ENCODE results near the gene CCNG1.
"Not testable (repeated sequence)": the region's sequence is repeated elsewhere in the genome, so short reads cannot be mapped to it uniquely, and the experiment has no call there.

The CCNG1 gene

DNA sequence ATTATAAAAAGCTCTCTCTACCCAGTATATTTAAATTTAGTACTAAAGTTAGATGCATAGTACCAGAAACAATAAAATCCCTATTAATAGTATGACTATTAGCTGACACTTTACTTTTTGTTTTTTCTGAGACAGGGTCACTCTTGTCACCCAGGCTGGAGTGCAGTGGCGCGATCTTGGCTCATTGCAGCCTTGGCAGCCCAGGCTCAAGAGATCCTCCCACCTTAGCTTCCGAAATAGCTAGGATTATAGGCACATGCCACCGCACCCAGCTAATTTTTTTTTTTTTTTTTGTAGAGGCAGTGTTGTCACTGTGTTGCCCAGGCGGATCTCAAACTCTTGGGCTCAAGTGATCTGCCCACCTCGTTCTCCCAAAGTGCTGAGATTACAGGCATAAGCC is 8.0 kb downstream of the CCNG1 start:
- FAIRE-seq: no peak

DNA sequence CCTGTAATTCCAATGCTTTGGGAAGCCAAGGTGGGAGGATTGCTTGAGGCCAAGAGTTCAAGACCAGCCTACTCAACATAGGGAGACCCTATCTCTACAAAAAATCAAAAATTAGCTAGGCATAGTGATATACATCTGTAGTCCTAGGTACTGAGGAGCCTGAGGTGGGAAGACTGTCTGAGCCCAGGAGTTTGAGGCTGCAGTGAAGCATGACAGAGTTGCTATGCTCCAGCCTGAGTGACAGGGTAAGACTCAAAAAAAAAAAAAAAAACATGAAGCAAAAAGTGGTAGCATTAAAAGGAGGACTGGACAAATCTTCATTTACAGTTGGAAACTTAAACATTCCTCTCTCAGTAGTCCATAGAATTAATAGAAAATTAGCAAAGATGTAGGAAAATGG is 9.8 kb downstream of the CCNG1 start:
- FAIRE-seq: no peak

DNA sequence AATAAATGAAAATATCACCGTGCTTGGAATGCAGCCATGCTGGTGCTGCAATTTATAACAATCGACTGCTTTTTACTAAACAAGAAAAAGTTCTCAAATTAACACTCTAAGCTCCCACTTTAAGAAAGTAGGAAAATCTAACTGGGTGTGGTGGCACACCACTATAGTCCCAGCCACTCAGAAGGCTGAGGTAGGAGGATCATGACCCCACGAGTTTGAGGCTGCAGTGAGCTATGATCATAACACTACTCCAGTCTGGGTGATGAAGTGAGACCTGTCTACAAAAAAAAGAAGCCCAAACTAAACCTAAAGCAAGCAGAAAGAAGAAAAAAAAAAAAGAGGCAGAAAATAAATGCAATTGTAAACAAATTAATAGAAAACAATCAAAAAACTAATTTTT is 10.5 kb downstream of the CCNG1 start:
- no peak for FAIRE-seq

DNA sequence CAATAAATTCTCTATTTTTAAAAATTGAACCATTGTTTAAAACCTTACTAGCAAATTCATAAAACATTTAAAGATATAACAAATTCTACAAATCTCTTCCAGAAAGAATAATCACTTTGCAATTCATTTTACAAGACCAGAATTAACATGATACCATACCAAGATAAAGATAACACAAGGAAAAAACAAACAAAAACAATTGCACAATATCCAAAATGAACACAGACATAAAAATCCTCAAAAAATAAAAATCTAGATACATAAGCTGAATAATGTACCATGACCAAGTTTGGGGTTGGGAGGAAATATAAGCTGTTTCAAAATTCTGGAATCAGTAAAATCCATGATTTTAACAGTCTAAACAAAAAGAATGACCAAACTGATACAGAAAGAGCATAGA is 11.1 kb downstream of the CCNG1 start:
- peak; percentile 43 for FAIRE-seq

DNA sequence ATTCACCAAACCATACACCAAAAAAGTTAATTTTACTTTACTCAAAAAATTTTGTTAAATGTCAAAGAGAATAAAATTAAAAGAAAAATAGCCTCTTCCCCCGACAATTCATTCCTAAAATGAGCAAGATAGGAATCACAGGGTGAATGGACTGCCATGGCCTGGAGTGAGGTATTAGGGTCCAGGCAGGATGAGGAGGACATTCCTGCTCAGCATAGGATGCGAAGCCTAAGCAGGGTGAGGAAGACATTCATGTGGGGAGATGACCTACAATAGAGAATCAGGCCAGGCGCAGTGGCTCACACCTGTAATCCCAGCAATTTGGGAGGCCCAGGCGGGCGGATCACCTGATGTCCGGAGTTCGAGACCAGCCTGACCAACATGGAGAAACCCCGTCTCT is 14.1 kb downstream of the CCNG1 start:
- FAIRE-seq: no peak

DNA sequence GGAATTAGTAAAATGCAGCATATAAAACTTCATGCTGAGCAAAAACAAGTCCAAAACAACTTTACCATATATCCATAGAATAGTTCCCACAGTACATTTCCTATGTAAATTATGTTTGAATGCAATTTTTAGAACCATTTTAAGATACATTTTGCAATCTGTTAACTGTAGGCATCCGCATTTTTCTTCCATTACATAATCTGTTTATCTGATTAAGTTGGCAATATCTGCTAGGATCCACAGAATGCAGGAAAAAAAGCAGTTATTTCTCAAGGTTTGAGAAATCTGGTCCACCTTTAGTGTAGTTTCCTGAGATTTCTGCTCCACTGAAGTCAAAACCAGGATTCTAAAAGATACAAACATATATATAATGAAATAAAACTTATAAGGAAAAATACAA is 16.3 kb downstream of the CCNG1 start:
- FAIRE-seq: no peak

DNA sequence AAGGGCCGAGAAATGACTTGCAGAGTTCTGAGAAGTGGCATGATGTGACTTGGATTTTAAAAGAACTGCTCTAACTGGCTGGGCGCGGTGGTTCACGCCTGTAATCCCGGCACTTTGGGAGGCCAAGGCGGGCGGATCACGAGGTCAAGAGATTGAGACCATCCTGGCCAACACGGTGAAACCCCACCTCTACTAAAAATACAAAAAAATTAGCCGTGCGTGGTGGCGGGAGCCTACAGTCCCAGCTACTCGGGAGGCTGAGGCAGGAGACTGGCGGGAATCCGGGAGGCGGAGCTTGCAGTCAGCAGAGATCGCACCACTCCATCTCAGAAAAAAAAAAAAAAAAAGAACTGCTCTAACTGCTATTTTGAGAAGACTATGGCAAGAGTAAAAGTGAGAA is 18.0 kb downstream of the CCNG1 start:
- FAIRE-seq: not testable (repeated sequence)

DNA sequence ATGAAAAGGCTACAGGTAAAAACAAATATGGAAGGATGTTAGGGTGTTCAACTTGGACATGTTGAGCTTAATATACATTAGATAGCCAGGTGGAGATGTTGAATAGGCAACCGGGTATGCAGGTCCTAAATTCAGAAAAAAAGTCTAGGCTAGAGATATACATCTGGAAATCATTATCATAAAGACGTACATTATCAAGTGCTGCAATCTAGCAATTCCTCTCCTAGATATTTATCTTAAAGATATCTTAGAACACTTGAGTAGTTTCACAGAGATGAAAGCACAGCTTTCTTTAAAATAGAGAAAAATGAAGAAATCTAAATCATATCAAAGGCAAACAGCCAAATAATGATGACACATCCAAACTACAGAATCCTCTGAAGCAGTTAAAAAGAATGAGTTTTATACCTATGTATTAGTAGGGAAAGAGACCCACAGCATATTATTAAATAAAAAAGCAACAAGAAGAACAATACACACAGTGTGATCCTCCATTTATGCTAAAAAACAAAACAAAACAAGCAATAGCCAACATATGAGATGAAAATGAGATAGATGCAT is 18.7 kb downstream of the CCNG1 start:
- no peak for FAIRE-seq

DNA sequence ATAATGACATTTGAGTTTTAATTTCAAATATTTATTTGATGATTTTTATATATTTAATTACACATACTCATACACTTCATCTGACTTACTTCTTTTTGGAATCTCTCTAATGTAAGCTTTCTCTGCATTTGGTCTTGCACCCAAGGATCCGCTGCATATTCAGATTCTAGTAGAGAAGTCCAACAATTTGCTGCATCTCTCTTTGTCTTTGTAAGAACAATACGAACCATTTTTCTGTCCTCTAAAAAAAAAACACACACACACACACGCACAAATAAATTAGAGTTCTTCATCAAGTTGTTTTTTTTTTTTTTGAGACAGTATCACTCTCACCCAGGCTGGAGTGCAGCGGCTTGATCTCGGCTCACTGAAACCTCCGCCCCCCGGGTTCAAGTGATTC is 19.4 kb downstream of the CCNG1 start:
- no peak for FAIRE-seq

DNA sequence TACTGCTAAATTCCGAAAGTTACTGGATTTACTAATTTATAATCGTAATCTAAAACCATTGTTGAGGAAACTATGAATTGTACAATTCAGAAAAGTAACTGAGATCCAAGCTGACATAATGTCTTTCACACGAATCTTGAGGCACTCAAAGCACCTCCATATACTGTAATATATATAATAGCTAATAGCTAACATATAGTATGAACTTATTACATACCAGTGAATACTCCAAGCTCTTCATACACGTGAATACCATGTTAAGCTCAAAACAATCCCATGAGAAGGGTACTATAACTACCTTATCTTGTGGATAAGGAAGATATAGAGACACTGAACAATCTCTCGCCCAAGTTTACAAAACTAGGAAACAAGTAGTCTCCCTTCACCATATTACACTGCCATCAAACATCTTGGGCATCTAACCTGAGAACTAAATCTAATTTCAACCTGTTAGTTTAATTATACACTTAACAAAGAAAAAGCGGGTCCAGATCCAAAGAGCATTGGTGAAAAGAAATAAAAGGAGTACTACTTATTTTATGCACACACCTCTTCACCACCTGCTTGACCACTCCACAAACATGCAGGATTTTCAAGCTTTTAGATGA is 21.5 kb downstream of the CCNG1 start:
- no peak for FAIRE-seq

DNA sequence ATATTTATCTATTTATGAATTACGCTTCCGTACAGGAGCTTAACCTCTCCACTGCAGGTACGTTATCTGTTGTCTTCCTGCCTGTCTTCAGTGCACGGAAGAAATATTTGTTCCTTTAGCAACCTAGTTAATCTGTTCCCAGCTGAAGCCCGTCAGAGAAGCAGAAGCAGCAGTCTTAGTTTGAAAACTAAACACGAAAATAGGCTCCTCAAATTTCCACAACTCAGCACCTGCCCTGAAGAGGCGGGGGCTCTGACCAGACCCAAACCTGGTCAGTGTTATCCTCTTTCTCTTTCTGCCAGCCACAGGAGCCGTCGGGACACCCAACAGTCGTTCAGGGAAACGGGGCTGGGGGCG is 22.0 kb downstream of the CCNG1 start:
- FAIRE-seq: no peak

DNA sequence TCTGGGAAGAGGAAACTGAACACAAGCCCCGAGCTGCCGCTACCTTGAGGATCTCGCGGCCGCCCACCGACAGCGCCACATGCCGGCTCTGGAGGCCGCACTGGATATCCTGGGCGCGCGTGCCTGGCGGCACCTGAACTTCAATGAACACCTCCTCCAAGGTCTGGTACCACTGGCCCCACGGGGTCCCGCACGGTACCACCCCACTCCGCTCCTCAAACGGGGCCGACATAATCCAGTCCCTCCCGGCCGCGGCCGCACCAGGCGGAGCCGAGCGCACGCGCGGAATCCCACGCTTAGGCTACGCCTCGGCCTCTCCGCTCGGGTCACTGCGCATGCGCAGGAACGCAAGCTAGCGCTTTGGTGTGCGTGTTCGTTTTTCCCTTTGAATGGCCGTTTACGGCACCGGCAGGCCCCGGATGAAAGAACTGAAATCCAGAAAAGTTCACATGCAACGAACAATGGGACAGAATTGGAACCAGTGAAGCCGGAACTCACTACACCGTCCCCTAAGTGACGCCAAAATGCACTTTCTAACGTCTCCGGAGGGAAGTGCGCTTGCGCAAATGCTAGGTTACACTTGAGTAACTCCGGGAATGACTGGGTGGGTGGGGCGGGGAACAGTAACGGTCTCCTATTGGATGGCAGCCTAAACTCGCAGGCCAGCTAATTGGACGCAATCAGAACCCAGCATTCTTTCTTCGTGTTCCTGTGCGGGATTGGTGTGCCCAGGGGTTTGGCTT is 22.6 kb downstream of the CCNG1 start, which contains the start of gene NUDCD2:
TSS of gene NUDCD2 (minus strand) at position 284 of the 743 bp plus-strand sequence. CDS start at position 232, 52 bp downstream.
- FAIRE-seq: no peak

DNA sequence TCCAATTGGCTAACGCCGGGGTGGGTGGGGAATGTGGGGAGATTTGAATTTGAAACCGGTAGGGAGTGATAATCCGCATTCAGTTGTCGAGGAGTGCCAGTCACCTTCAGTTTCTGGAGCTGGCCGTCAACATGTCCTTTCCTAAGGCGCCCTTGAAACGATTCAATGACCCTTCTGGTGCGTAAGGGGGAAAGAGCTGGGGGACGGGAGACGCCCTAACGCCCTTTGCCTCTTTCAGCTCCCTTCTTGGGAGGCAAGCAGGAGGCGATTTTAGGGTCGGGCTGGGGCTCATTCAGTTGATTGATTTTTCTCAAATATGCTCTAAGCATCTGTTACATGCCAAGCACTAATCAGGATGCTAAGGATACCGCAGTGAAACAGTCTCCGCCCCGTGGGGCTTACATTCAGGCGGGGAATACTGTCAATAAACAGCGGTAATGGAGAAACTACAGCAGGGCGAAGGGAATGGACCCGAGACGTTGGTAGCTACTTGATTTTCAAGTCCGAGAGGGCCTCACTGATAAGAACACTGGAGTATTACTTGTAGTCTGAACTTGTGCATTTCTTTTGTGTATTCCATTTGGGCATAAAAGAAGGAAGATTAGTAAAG is 23.3 kb downstream of the CCNG1 start, which contains the start of gene HMMR:
TSS of gene HMMR (plus strand) at position 71 of the 610 bp plus-strand sequence. CDS start at position 132, 61 bp downstream.
- no peak for FAIRE-seq

DNA sequence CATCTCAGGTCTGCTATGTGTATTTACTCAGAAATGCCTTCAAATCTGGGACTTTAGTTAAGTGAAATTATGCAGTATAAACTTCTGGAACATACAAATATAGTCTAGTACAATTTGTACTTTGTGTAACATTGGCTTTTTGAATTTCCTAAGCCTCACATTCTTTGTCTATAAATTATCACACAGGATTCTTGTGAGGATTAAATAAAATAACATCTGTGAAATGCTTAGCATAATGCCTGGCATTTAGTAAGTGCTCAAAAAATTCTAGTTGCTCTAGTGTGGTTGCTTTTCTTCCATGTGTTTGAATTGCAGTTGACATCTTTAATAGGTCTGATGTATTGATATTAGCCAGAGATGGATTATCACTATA is 25.7 kb downstream of the CCNG1 start:
- FAIRE-seq: no peak

DNA sequence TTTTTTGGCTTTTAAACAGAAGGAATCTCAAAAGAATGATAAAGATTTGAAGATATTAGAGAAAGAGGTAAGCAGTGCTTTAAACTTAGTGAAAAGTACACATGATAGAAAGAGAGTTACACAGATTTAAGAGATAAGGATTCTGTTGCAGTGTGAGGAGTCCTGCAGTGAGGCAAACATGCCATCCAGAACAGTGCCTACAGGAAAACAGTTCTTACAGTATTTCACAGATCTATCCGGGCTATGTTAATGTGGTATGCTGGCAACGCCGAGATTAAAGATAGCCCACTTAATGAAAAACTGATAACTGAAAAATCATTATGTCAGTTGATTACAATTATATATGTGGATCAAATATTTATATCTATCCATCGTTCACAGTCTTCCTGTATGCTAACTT is 30.3 kb downstream of the CCNG1 start:
- no peak for FAIRE-seq

DNA sequence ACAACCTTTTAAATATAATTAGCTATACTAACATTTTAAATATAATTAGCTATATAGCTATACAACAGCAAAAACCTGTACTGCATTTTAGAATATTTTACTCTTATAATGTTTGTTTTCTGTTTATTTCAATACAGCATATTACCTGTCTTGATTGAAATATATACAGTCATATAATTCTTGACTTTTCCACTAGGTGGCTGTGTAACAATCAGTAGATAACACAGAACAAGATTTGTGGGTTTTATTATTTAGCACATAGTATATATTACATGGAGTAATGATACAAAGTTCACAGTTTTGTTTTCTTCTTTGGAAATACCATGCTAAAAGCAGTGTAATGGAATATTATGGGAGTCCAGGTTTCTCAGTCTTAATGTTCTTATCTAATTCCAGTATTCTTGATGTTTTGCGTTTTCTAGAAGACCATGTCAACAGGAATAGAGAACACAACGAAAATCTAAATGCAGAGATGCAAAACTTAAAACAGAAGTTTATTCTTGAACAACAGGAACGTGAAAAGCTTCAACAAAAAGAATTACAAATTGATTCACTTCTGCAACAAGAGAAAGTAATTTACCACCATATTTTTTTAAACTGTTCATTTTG is 36.3 kb downstream of the CCNG1 start:
- no peak for FAIRE-seq

DNA sequence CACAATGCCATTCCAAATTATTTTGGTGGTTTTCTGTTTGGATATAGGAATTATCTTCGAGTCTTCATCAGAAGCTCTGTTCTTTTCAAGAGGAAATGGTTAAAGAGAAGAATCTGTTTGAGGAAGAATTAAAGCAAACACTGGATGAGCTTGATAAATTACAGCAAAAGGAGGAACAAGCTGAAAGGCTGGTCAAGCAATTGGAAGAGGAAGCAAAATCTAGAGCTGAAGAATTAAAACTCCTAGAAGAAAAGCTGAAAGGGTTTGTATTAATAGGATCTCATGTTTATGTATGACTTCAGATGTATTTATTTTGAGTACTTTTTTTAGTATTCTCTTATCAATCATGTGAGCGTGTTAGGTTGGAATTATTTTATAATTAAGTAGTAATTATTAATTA is 38.0 kb downstream of the CCNG1 start:
- FAIRE-seq: no peak

DNA sequence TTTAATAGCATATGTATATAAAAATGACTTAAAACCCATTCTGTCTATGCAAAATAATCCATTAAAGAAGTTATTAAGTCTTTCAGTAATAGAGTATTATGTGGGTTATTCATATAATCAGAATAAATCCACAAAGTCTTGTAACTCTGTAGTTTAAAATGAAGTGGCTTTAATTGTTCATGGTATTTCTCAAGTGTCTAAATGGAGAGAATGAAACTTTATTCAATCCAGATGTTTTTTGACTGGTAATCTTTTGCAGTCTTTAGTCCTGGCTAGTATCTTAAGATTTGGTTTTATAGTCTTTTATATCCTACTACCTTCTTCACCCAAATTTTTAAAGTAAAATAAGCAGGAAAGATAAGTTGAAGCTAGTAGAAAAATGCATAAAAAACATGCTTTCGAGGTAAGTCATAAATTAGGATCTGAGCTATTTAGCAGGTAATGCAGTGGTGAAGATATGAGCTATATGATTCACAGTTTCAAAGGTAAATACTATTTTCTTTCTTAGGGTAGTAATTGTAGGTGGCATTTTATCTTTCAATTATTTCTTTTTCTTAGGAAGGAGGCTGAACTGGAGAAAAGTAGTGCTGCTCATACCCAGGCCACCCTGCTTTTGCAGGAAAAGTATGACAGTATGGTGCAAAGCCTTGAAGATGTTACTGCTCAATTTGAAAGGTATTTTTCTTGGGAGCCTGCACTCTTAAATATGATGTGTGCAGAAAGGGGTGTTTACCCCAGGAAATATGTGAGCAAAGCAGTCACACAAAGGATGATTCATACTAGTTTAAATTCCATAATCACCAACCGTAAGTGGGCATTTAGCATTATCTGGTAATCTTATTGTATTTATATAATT is 41.0 kb downstream of the CCNG1 start:
- no peak for FAIRE-seq

DNA sequence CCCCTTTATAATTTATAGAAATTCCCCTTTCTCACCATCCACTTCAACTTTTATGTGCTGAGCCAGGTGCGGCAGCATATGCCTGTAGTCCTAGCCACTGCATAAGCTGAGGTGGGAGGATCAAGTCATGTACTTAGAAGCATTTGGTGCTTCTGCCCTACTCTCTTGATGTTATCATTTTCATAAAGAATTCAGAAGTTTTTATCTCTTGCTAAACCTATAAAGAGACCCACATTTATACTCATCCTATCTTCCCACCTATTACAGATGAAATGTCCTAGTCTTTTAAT is 41.5 kb downstream of the CCNG1 start:
- no peak for FAIRE-seq

DNA sequence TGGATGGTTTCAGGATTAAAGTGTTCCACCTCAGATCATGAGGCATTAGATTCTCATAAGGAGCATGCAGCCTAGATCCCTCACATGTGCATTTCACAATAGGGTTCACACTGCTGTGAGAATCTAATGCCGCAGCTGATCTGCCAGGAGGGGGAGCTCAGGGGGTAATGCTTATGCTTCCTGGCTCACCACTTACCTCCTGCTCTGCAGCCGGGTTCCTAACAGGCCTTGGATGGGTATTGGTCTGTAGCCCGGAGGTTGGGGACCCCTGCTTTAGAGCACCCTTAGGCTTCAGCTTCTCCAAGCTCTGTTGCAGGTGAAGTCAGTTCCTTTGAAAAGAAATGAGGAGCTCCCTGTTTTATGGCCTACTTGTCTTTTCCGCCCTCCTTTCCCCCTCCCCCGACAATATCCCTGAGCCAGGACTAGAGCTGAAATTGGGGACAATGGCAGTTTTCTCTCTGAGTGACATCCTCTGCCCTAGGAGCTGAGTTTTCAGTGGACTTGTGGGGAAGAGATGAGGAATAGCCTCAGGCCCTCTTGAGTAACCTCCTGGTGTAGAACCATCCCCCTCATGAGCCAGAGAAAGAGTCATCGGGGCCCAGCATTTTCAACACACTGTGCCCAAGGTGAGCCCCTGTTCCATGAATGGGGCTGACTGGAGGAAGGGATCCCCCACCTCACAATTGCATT is 51.8 kb downstream of the CCNG1 start:
- no peak for FAIRE-seq

DNA sequence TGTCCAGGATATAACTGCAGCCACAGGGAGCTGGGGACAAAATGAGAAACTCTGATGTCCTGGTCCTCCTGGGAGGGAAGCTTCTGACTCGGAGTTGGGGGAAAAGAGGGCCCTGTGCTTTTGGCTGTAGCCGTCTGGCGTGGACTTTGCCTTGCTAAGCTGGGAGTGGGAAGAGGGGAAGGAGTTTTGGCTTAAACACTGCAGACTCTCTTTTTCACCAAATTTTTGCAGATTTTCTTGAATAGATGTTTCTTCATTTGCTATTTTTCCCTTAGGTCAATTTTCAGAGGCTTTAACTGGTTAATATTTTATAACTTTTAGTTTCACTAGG is 52.3 kb downstream of the CCNG1 start:
- FAIRE-seq: no peak
